ENCODE data around the gene INPP5B. TPM values are rescaled to one million over a fixed set of nuclear protein-coding genes. Genes with fewer than 3 reads are reported as not detected.

Gene INPP5B
- total and polyA plus RNA-seq, 9 of the 15 experiments (the other 6 are each of a cell fraction or from before 2014, with no cell fraction given) = 14.1 to 28.7 (median 20.9) TPM

DNA sequence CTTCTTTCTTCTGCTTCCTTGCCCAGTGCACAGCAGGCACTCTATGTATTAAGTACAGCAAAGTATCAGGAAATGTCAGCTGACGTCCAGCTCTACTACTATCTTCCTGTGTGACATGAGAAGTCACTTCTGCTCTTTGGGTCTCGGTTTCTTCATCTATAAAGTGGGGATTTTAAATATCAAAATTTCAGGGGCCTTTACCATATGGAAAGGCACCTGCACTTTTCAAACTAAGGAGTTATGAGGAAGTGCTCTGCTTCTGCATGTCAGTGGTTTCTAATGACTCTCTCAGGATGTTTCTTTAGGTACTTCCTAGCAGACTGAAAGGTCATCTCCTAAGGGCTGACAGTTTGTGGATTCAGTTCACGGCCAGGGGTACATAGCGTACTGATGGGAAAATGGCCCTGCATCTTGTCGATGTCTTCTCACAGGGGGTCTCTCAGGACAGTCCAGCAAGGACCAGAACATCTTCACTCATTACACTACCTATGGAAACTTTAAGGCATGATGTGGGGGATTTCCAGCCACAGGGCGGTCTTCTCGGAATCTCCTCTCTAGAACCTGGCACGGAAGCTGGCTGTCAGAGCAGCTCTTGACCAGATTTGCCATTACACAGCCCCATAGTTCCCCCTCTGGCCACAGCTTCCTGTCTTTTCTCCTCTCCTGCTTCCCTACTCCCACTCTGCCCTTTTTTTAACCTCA is 45.5 kb downstream of the INPP5B start:
- intact Hi-C loops (cut with micrococcal nuclease) (no loop called here), in situ Hi-C loops (cut with MboI) (no loop called here)
- BruUV-seq (replicated peaks) = no TSS peak
- WGBS (ENCODE audit: insufficient coverage, low coverage, missing lambda C conversion rate) = 81% methylated on average over 8 of the region's 8 CpGs
- no peak for ATAC-seq
- H3K79me2 ChIP-seq (ENCODE audit: control insufficient read depth, insufficient read depth, low read length) = no peaks in the 10 kb centered on the region
- no peaks in the 10 kb centered on the region for H3K27me3 ChIP-seq (ENCODE audit: control insufficient read depth in 2 of 2, insufficient read depth in 2 of 2, low read length in 2 of 2)
- no peak for TF ChIP-seq NRF1 (conservative IDR thresholded peaks at IDR 0.05 in 1 of 2, IDR thresholded peaks at IDR 0.05 in 1 of 2)
- no peak for TF ChIP-seq ARHGAP35 (IDR thresholded peaks at IDR 0.05; ENCODE audit: partially characterized antibody)
- TF ChIP-seq, protein P1, sequence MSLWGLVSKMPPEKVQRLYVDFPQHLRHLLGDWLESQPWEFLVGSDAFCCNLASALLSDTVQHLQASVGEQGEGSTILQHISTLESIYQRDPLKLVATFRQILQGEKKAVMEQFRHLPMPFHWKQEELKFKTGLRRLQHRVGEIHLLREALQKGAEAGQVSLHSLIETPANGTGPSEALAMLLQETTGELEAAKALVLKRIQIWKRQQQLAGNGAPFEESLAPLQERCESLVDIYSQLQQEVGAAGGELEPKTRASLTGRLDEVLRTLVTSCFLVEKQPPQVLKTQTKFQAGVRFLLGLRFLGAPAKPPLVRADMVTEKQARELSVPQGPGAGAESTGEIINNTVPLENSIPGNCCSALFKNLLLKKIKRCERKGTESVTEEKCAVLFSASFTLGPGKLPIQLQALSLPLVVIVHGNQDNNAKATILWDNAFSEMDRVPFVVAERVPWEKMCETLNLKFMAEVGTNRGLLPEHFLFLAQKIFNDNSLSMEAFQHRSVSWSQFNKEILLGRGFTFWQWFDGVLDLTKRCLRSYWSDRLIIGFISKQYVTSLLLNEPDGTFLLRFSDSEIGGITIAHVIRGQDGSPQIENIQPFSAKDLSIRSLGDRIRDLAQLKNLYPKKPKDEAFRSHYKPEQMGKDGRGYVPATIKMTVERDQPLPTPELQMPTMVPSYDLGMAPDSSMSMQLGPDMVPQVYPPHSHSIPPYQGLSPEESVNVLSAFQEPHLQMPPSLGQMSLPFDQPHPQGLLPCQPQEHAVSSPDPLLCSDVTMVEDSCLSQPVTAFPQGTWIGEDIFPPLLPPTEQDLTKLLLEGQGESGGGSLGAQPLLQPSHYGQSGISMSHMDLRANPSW (CRISPR knock-in tag; IDR thresholded peaks at IDR 0.05) = no peak
- no peak for TF ChIP-seq U2AF1 (optimal IDR thresholded peaks at IDR 0.05; ENCODE audit: low read depth, low read length)
- TF ChIP-seq PCBP1 (IDR thresholded peaks at IDR 0.05; ENCODE audit: low read depth, low read length, poor library complexity, severe bottlenecking) = no peak
- no peak for TF ChIP-seq DPF2 (IDR thresholded peaks at IDR 0.05)
- TF ChIP-seq POU5F1 (IDR thresholded peaks at IDR 0.05; ENCODE audit: borderline replicate concordance, low read depth, low read length, partially characterized antibody) = no peak
- TF ChIP-seq SMARCC2 (IDR thresholded peaks at IDR 0.05; ENCODE audit: low read depth) = no peak
- TF ChIP-seq PCBP2 (IDR thresholded peaks at IDR 0.05; ENCODE audit: low read depth, low read length, poor library complexity, severe bottlenecking) = no peak
- no peak for TF ChIP-seq ZKSCAN1 (IDR thresholded peaks at IDR 0.05; ENCODE audit: low read depth, low read length)
- TF ChIP-seq BMI1 (IDR thresholded peaks at IDR 0.05; ENCODE audit: low read length) = no peak
- TF ChIP-seq HDAC8 (tag; IDR thresholded peaks at IDR 0.05) = no peak
- no peak for TF ChIP-seq KHSRP (IDR thresholded peaks at IDR 0.05)
- TF ChIP-seq, protein P2, sequence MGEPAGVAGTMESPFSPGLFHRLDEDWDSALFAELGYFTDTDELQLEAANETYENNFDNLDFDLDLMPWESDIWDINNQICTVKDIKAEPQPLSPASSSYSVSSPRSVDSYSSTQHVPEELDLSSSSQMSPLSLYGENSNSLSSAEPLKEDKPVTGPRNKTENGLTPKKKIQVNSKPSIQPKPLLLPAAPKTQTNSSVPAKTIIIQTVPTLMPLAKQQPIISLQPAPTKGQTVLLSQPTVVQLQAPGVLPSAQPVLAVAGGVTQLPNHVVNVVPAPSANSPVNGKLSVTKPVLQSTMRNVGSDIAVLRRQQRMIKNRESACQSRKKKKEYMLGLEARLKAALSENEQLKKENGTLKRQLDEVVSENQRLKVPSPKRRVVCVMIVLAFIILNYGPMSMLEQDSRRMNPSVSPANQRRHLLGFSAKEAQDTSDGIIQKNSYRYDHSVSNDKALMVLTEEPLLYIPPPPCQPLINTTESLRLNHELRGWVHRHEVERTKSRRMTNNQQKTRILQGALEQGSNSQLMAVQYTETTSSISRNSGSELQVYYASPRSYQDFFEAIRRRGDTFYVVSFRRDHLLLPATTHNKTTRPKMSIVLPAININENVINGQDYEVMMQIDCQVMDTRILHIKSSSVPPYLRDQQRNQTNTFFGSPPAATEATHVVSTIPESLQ (CRISPR knock-in tag; IDR thresholded peaks at IDR 0.05) = no peak
- TF ChIP-seq BCOR (IDR thresholded peaks at IDR 0.05) = no peak
- TF ChIP-seq ZNF780A (CRISPR knock-in tag; IDR thresholded peaks at IDR 0.05) = no peak
- no peaks in the 10 kb centered on the region; the same call in 2 of the 3 replicates for H3K36me3 ChIP-seq (ENCODE audit: control insufficient read depth, insufficient read depth, low read length)
- H3K4me1 ChIP-seq (replicated peaks in 1 of 2; ENCODE audit: control insufficient read depth in 2 of 2, insufficient read depth in 2 of 2, low read length in 2 of 2) = no peaks in the 10 kb centered on the region
- no peaks in the 10 kb centered on the region; the same call in 1 of the 2 replicates for H3K9me3 ChIP-seq (replicated peaks; ENCODE audit: control insufficient read depth, insufficient read depth, low read depth, low read length)
- no peak overlapping the region for H3K9ac ChIP-seq (ENCODE audit: insufficient read depth in 1 of 2, low read depth in 2 of 2, low read length in 2 of 2)
- no peak for DNase-seq (ENCODE audit: extremely low read depth in 1 of 4, low spot score in 3 of 4)
- FAIRE-seq = no peak
- CTCF ChIA-PET (ENCODE audit: low intra/inter-chr PET ratio) = no interaction called here
- H2AFZ ChIP-seq (ENCODE audit: low read depth, low read length) = no peak overlapping the region
- H3K4me3 ChIP-seq = no peak overlapping the region
- no peak overlapping the region for H3K4me2 ChIP-seq (ENCODE audit: insufficient read depth, low read length)
- H3K9me1 ChIP-seq (ENCODE audit: control insufficient read depth, insufficient read depth, low read length) = no peaks in the 10 kb centered on the region
- H3K27ac ChIP-seq (ENCODE audit: extremely low read depth, low read depth, low read length) = no peak overlapping the region
- no peaks in the 10 kb centered on the region for H4K20me1 ChIP-seq (replicated peaks; ENCODE audit: control insufficient read depth, insufficient read depth, low read length)
- POLR2A ChIA-PET = interaction anchor here (0.7 to 1.1 kb wide), 5 partner anchors 10 to 89 kb away, joined by 3 read pairs; partner anchors contain the start of gene SF3A3

All from K562 (cell line).